Hepatocyte (in vitro differentiated cells): ENCODE results near the gene FBXO47. TPM values are rescaled to one million over a fixed set of nuclear protein-coding genes. Genes with fewer than 3 reads are reported as not detected.

ENCODE experiments used
- DNase-seq: peaks from one replicate; pipeline ENCODE4 v3.0.0-alpha.2; 2016; ENCODE audit warnings: low spot score
- H2AFZ ChIP-seq: fragments of 200-600 bp; sonication (generic); 2 replicates; pipeline ENCODE4 v1.6.0; 2016; ENCODE audit warnings: antibody characterized with exemption, mild to moderate bottlenecking
- H3K27ac ChIP-seq: fragments of 200-600 bp; sonication (generic); 2 replicates; pipeline ENCODE4 v1.5.1; 2016; ENCODE audit warnings: mild to moderate bottlenecking
- H3K27me3 ChIP-seq: fragments of 200-600 bp; sonication (generic); 2 replicates; pipeline ENCODE4 v1.6.1; 2016
- H3K36me3 ChIP-seq: fragments of 200-600 bp; sonication (generic); replicated peaks from 2 replicates; pipeline ENCODE4 v1.5.1; 2016; ENCODE audit warnings: low read depth; ENCODE audit not compliant: insufficient read depth
- H3K4me1 ChIP-seq: fragments of 200-600 bp; sonication (generic); 2 replicates; pipeline ENCODE4 v1.5.1; 2016; ENCODE audit warnings: mild to moderate bottlenecking, moderate library complexity; ENCODE audit not compliant: insufficient read depth
- H3K4me2 ChIP-seq: fragments of 200-600 bp; sonication (generic); 2 replicates; pipeline ENCODE4 v1.6.0; 2016
- H3K4me3 ChIP-seq: fragments of 200-600 bp; sonication (generic); 2 replicates; pipeline ENCODE4 v1.5.1; 2016; ENCODE audit warnings: mild to moderate bottlenecking
- H3K79me2 ChIP-seq: fragments of 200-600 bp; sonication (generic); 2 replicates; pipeline ENCODE4 v1.6.0; 2017; ENCODE audit warnings: mild to moderate bottlenecking
- H3K9me2 ChIP-seq: fragments of 200-600 bp; sonication (generic); replicated peaks from 2 replicates; pipeline ENCODE4 v1.6.0; 2017; ENCODE audit warnings: mild to moderate bottlenecking; ENCODE audit not compliant: insufficient read depth
- H3K9me3 ChIP-seq: fragments of 200-600 bp; sonication (generic); 2 replicates; pipeline ENCODE4 v1.5.1; 2016; ENCODE audit warnings: low read depth, mild to moderate bottlenecking
- H4K20me1 ChIP-seq: fragments of 200-600 bp; sonication (generic); 2 replicates; pipeline ENCODE4 v1.6.0; 2016; ENCODE audit warnings: mild to moderate bottlenecking; ENCODE audit not compliant: insufficient read depth, poor library complexity, severe bottlenecking
- EZH2 ChIP-seq: fragments of 200-600 bp; sonication (generic); IDR thresholded peaks from 2 replicates; pipeline ENCODE4 v1.6.1; 2016; ENCODE audit warnings: antibody characterized with exemption, mild to moderate bottlenecking, borderline replicate concordance
- EZH2phosphoT487 ChIP-seq: fragments of 200-600 bp; sonication (generic); IDR thresholded peaks from one replicate; pipeline ENCODE4 v1.6.1; 2018; ENCODE audit warnings: antibody characterized with exemption, mild to moderate bottlenecking, low read depth, moderate library complexity; ENCODE audit not compliant: unreplicated experiment, severe bottlenecking
- whole genome bisulfite sequencing: methylation state at CpG from one replicate; pipeline ENCODE4 v1.1.6; 2016; ENCODE audit warnings: low lambda C conversion rate; ENCODE audit errors: missing lambda C conversion rate; 5-methylcytosine and 5-hydroxymethylcytosine counted together
- polyA plus RNA-seq: library from polyadenylated mRNA; unstranded; fragments of >200 nt; fragmentation: Nextera tagmentation; extraction: Ambion mirVana; gene quantifications from 2 replicates; pipeline ENCODE4 v1.2.1, GENCODE V29; 2016
- total RNA-seq: library from RNA; depleted of rRNA; stranded (reverse); fragments of >200 nt; gene quantifications from 2 replicates; pipeline ENCODE4 v1.2.3, GENCODE V29; 2014
- TF ChIP-seq, protein P1 (sequence below): fragments of 200-600 bp; sonication (generic); IDR thresholded peaks from 2 replicates; pipeline ENCODE4 v1.5.1; 2016; ENCODE audit warnings: antibody characterized with exemption, mild to moderate bottlenecking; ENCODE audit not compliant: poor library complexity

The FBXO47 gene
- total and polyA plus RNA-seq, 2 experiments from 2014 or later = not detected

DNA sequence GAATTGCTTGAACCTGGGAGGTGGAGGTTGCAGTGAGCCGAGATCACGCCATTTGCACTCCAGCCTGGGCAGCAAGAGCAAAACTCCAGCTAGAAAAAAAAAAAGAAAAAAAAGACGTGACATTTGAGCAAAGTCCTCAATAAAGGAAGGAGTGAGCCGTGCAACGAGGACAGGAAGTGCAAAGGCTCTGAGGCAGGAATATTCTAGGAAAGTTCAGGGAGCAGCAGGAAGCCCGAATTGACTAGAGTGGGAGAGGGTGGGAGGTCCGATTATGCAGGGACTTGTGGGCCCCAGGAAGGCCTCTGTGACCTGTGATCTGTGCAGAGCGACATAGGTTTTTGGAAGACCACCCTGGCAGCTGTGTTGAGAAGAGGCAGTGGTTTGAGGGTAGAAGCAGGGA lies 50.4 kb downstream of the FBXO47 start:
- Histone ChIP-seq H3K79me2 (peaks cover 14% of the 10 kb centered on the region), H3K9me2 (no peaks in the 10 kb centered on the region), H3K27me3 (no peaks in the 10 kb centered on the region), H3K9me3 (no peaks in the 10 kb centered on the region), H4K20me1 (peaks cover 29% of the 10 kb centered on the region), H3K27ac (no peak overlapping the region), H3K4me3 (no peak overlapping the region), H3K4me1 (peaks cover 16% of the 10 kb centered on the region), H2AFZ (no peak overlapping the region), H3K4me2 (no peak overlapping the region), H3K36me3 (no peaks in the 10 kb centered on the region)
- TF ChIP-seq EZH2 (no peak), EZH2phosphoT487 (no peak)
- TF ChIP-seq, protein P1, sequence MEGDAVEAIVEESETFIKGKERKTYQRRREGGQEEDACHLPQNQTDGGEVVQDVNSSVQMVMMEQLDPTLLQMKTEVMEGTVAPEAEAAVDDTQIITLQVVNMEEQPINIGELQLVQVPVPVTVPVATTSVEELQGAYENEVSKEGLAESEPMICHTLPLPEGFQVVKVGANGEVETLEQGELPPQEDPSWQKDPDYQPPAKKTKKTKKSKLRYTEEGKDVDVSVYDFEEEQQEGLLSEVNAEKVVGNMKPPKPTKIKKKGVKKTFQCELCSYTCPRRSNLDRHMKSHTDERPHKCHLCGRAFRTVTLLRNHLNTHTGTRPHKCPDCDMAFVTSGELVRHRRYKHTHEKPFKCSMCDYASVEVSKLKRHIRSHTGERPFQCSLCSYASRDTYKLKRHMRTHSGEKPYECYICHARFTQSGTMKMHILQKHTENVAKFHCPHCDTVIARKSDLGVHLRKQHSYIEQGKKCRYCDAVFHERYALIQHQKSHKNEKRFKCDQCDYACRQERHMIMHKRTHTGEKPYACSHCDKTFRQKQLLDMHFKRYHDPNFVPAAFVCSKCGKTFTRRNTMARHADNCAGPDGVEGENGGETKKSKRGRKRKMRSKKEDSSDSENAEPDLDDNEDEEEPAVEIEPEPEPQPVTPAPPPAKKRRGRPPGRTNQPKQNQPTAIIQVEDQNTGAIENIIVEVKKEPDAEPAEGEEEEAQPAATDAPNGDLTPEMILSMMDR = no peak
- WGBS = 94% methylated on average over 8 of the region's 8 CpGs
- DNase-seq = no peak

DNA sequence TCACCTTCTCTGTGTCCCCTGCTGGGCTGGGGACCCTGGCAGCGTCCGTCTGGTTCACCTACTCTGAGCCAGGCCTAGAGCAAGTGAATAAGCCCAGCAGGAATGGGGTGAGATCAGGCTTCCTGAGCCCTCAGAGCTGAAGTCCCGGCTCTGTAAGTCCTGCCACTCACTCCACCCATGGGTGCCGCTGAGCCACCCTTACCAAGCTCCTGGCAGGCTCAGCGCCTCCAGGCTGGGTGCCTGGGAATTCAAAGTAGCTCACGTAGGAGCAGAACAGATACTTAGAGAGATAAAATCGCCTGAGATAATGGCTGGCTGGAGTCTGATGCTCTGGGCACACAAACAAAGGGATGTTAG lies 51.6 kb downstream of the FBXO47 start:
- whole genome bisulfite sequencing = 92% methylated on average over 7 of the region's 7 CpGs
- Histone ChIP-seq H3K27me3 (no peaks in the 10 kb centered on the region), H3K27ac (no peak overlapping the region), H3K9me2 (no peaks in the 10 kb centered on the region), H4K20me1 (peaks cover 37% of the 10 kb centered on the region), H2AFZ (no peak overlapping the region), H3K4me2 (no peak overlapping the region), H3K9me3 (no peaks in the 10 kb centered on the region), H3K36me3 (no peaks in the 10 kb centered on the region), H3K4me1 (peaks cover 16% of the 10 kb centered on the region), H3K4me3 (no peak overlapping the region), H3K79me2 (peaks cover 23% of the 10 kb centered on the region)
- TF ChIP-seq, protein P1 = no peak
- TF ChIP-seq EZH2phosphoT487 (no peak), EZH2 (no peak)
- DNase-seq = no peak

DNA sequence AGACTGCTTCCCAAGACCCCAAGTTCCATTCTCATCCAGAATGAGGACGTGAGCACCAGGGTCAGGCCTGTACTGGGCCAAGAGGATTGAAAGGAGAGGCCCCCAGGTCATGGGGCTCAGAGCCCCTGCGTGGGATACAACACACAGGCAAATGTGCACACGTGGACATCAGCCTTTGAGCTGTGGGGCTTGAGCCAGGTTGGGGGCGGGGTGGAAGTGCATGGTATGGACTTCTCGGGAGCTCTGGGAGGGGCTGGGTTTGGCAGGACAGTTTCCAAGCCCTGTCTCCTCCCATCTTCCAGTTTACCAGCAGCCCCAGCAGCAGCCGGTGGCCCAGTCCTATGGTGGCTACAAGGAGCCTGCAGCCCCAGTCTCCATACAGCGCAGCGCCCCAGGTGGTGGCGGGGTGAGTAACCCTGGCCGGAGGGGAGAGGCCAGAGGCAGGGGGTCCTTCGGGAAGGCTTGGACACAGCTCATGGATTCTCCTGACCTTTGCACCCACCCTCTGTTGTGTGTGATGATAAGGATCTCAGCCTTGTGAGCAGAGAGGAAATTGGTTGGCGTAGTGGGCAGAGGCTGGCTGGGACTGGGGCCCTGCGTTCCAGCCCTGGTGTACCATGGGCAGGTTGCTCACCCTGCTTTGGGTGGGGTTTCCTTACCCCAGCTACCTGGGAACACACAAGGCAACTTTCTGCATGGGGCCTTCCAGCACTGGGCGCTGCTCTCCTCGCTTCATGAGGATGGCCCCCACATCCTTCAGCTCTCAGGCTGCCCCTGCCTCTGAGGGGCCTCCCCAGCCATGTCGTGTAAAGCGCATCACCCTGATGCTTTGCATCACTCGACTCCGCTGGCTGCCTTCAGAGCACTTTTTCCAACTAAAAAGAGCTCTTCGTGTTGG lies 52.2 kb downstream of the FBXO47 start:
- H4K20me1 ChIP-seq = peaks cover 41% of the 10 kb centered on the region
- H3K9me2 ChIP-seq = no peaks in the 10 kb centered on the region
- H3K27ac ChIP-seq = no peak overlapping the region
- H3K4me1 ChIP-seq = peaks cover 18% of the 10 kb centered on the region
- no peaks in the 10 kb centered on the region for H3K27me3 ChIP-seq
- H3K79me2 ChIP-seq = peaks cover 28% of the 10 kb centered on the region
- no peaks in the 10 kb centered on the region for H3K36me3 ChIP-seq
- H3K4me2 ChIP-seq = no peak overlapping the region
- WGBS = 88% methylated on average over 20 of the region's 20 CpGs
- H3K9me3 ChIP-seq = no peaks in the 10 kb centered on the region
- TF ChIP-seq EZH2 = no peak
- no peak for TF ChIP-seq EZH2phosphoT487
- TF ChIP-seq, protein P1 = peak; percentile 16
- H2AFZ ChIP-seq = no peak overlapping the region
- H3K4me3 ChIP-seq = no peak overlapping the region
- peak; percentile 45 for DNase-seq
